CD4-positive, alpha-beta T cell treated with Interleukin-1 beta for 1 hour (primary cell): ENCODE results near the gene CDS2.

ENCODE experiments used
- DNase-seq, 2 donors: peaks; one replicate each; pipeline ENCODE4 v3.0.0-alpha.2; 2020 to 2022

Gene CDS2

GRCh38 chr20:5215672-5216304, 89.0 kb downstream of the CDS2 start:
- no peak for DNase-seq

DNA sequence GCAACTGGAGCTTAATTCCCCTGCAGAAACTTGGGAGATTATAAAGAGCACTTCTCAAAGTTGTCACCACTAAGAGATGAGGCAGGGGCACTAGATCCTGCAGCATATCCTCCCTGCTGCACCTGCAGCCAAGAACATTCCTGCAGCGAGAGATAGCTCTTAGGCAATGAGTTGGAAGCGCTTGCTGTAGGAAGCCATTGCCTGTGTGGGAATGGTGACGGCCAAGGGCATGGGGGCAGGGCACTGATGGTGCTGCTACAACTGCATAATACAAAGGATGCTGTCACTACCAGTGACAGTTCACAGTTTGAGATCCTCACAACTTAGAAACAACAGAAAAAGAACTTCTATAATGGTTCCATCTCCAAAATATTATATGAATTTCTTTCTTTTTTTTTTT, 89.9 kb downstream of the CDS2 start:
- DNase-seq, result no peak

GRCh38 chr20:5217616-5218015, 90.8 kb downstream of the CDS2 start:
- no peak for DNase-seq

- no peak for DNase-seq
Measured at GRCh38 chr20:5220321-5221060, 93.7 kb downstream of the CDS2 start.

DNA sequence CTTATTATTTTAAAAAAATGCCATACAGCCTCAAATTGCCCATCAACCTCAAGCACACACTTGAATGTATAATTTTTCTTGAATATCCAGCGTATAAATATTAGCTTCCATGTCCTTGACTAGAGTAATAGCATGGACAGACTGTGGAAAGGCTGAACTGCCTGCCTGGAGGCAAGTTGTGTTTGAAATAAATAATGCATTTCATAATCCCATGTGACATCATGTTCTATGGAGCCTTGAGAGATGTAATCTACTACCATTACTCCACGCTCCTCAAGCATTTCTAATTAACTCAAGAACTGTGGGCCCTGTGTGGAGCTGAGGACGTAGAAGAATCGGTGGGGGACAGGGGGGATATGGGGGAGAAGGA, 94.2 kb downstream of the CDS2 start:
- no peak for DNase-seq

DNA sequence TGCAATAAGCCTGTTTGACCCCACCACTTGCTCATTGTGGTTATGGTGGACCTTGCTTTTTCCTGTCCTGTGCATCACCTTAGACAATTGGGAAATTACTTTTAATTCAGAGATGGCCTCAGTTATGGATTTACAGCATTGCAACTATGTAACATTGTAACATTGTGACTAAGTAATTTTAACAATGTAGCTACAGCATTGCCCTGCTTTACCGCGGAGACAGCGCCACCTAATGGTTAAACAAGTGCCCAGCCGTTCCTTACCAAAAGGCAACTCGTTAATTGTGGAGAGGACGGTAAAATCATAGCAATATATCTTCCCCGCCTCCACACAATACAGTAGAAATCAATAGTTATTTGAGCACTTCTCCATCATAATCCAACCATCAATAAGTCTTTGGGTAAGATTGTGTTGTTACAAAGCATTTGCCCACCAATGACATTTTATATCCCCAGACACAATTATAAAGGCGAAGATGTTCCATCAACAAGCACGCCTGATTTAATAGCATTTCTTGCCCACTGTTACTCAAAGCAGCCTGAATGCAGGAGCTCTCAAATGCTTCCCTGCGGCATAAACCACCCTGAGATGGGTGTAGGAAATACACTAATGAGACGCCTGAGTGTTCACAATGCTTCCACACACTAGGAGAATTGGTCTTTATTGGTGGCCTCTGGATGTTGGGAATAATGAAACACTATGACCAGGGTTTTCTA, 96.3 kb downstream of the CDS2 start:
- peak; percentile 37 to 56 for DNase-seq

DNA sequence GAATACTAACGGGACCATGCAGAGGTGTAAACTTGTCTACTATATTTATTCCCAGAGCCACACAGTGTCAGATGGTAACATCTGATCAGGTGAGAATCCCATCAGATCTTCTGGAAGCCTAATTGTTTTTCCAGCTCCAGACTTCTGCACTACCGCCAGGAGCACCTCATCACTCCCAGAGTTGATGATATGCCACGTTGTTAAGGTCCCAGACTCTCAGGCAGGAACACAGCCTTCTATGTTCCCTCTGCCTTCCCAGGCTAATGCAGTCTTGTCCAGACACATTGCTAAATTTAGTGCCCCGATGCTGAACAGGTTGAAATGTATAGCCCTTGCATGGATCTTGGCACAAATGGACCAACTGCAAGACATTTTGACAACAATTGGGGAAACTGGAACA, 103.7 kb downstream of the CDS2 start:
- no peak for DNase-seq

DNA sequence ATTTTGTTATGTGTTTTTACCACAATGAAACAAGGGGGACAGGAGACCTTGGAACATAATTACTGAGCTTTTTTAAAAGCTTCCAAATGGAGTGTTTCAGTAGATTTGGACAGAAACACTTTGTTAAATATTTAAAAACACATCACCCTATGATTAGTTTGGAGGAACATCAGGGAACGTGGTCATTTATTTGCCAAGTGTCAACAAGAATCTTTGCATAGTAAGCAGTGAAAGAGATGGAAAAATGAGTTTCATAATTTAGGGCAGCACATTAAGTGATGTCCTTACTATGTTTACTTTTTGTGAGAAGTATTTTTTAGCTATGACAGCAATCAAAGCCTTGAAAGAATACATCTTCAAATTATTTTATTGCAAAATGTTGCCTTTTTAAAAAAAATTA, 107.3 kb downstream of the CDS2 start:
- no peak for DNase-seq

DNA sequence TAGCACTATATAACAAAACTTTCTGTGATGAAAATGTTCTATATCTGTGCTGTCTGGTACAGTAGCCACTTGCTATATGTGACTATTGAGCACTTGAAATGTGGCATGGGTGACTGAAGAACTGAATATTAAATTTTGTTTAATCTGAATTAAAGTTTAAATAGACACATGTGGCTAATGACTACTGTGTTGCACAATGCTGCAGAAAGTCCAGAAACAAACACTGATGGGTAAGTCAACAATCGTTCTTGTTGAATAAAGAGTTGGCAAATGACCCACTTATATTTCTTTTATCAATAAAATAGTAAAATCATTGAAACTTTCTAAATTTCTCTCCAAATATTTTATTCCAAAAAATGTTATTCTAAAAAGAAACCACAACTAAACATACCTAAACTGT, 108.2 kb downstream of the CDS2 start:
- DNase-seq, result no peak
